ENCODE data around the gene PPP1R9A.

DNA sequence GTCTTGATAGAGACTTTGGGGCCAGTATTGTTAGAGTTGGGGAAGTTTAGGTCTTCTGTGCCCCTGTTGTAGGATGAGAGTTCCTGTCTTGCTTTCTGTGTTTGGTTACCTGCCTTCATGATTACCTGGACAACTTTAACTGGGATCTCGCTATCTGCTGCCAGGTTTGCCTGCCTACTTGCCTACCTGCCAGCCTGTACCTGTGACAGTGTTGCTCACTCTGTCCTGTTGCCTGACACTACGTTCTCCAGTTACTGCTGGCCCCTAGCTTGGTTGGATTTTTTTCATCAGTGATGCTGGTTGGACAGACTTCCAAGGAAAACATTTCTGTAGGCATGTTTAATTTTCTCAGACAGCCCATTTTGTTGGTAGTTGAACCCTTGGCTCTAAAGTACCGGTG, 48.4 kb downstream of the PPP1R9A start:
- TF ChIP-seq, protein P1, sequence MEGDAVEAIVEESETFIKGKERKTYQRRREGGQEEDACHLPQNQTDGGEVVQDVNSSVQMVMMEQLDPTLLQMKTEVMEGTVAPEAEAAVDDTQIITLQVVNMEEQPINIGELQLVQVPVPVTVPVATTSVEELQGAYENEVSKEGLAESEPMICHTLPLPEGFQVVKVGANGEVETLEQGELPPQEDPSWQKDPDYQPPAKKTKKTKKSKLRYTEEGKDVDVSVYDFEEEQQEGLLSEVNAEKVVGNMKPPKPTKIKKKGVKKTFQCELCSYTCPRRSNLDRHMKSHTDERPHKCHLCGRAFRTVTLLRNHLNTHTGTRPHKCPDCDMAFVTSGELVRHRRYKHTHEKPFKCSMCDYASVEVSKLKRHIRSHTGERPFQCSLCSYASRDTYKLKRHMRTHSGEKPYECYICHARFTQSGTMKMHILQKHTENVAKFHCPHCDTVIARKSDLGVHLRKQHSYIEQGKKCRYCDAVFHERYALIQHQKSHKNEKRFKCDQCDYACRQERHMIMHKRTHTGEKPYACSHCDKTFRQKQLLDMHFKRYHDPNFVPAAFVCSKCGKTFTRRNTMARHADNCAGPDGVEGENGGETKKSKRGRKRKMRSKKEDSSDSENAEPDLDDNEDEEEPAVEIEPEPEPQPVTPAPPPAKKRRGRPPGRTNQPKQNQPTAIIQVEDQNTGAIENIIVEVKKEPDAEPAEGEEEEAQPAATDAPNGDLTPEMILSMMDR (IDR thresholded peaks at IDR 0.05 in 4 of 5, conservative IDR thresholded peaks at IDR 0.05 in 1 of 5), result no peak
- no peak for TF ChIP-seq POLR2A (IDR thresholded peaks at IDR 0.05)
